Sigmoid colon (tissue), 4 donors: Measurements from ENCODE around the gene NAA15.

Source experiments
- CTCF ChIP-seq, 4 experiments: fragments of 450-650 bp in 3 of 4; fragments of 200-600 bp in 1 of 4; IDR thresholded peaks; one replicate each; pipeline ENCODE4 v1.5.1; 2016 to 2019; ENCODE audit warnings: antibody characterized with exemption in 4 of 4, mild to moderate bottlenecking in 3 of 4, moderate library complexity in 2 of 4
- EP300 ChIP-seq, 4 donors: sonication (generic); formaldehyde crosslinking; IDR thresholded peaks; one replicate each; pipeline ENCODE4 v1.6.1; 2017; ENCODE audit warnings: antibody characterized with exemption in 4 of 4
- POLR2A ChIP-seq, 2 donors: fragments of 450-650 bp; IDR thresholded peaks; one replicate each; pipeline ENCODE4 v1.6.1; 2016; ENCODE audit warnings: antibody characterized with exemption in 2 of 2, mild to moderate bottlenecking in 2 of 2, moderate library complexity in 2 of 2
- POLR2AphosphoS5 ChIP-seq, 4 donors: sonication (generic); formaldehyde crosslinking; IDR thresholded peaks; one replicate each; pipeline ENCODE4 v1.6.1; 2017; ENCODE audit warnings: antibody characterized with exemption in 4 of 4

- TF ChIP-seq POLR2A (IDR thresholded peaks at IDR 0.05) = no peak
- TF ChIP-seq POLR2AphosphoS5 (IDR thresholded peaks at IDR 0.05) = no peak
- TF ChIP-seq CTCF (IDR thresholded peaks at IDR 0.05) = no peak
- no peak for TF ChIP-seq EP300 (IDR thresholded peaks at IDR 0.05)
Observed at GRCh38 chr4:139279760-139280620, 21.3 kb upstream of the NAA15 start, which contains the start of gene MGARP.
